GM12892 (cell line): ENCODE results near the gene LRRC8A.
A peak's percentile ranks its signal among the peaks of the same experiment; 100 is the strongest.

ENCODE experiments used
- DNase-seq: peaks from one replicate; pipeline ENCODE4 v3.0.0; 2011; ENCODE audit not compliant: insufficient read length
- FAIRE-seq: peaks from 2 replicates; lab custom pipeline; 2011; peaks lifted over from hg19 to GRCh38; lab: Jason Lieb, UNC
- POLR2A ChIP-seq: IDR thresholded peaks from 2 replicates; pipeline ENCODE4 v1.6.1; 2011; ENCODE audit warnings: low read depth, low read length, control low read depth
- POLR2AphosphoS5 ChIP-seq: IDR thresholded peaks from 2 replicates; pipeline ENCODE4 v1.6.1; 2011; ENCODE audit warnings: low read depth, low read length, control low read depth
- TAF1 ChIP-seq: IDR thresholded peaks from 2 replicates; pipeline ENCODE4 v1.6.1; 2011; ENCODE audit warnings: low read depth, mild to moderate bottlenecking, control low read depth, low read length, borderline replicate concordance

Gene LRRC8A

GRCh38 chr9:128898382-128898781 lies 16.4 kb downstream of the LRRC8A start:
- no peak for TF ChIP-seq POLR2A
- no peak for TF ChIP-seq POLR2AphosphoS5
- TF ChIP-seq TAF1 = no peak
- DNase-seq (no peak), FAIRE-seq (no peak)

- TF ChIP-seq POLR2A = no peak
- TF ChIP-seq TAF1 = no peak
- TF ChIP-seq POLR2AphosphoS5 = no peak
- DNase-seq = no peak
- FAIRE-seq = no peak
Observed at GRCh38 chr9:128898845-128899565, 17.1 kb downstream of the LRRC8A start.

GRCh38 chr9:128899566-128900322 lies 17.8 kb downstream of the LRRC8A start:
- DNase-seq (no peak), FAIRE-seq (peak; percentile 21)
- TF ChIP-seq POLR2A (0 out of 2 replicates have a peak, but pooled peaks have one; percentile 44), POLR2AphosphoS5 (0 out of 2 replicates have a peak, but pooled peaks have one; percentile 40), TAF1 (no peak)

GRCh38 chr9:128901379-128901778 lies 19.4 kb downstream of the LRRC8A start:
- no peak for FAIRE-seq
- TF ChIP-seq TAF1 (no peak), POLR2A (no peak), POLR2AphosphoS5 (no peak)
- DNase-seq = no peak

GRCh38 chr9:128901822-128902221 lies 19.9 kb downstream of the LRRC8A start:
- DNase-seq (no peak), FAIRE-seq (no peak)
- TF ChIP-seq TAF1 (no peak), POLR2AphosphoS5 (no peak)

- peak; percentile 75 for DNase-seq
- TF ChIP-seq POLR2AphosphoS5 = peak; percentile 60
- peak; percentile 58; the same call in 1 of the 2 replicates for TF ChIP-seq TAF1
- peak; percentile 69; the same call in 1 of the 2 replicates for TF ChIP-seq POLR2A
- peak; percentile 91 for FAIRE-seq
Observed at GRCh38 chr9:128902351-128903078, 20.6 kb downstream of the LRRC8A start.

GRCh38 chr9:128903079-128903461 lies 21.1 kb downstream of the LRRC8A start:
- no peak for FAIRE-seq

GRCh38 chr9:128903871-128904620 lies 22.1 kb downstream of the LRRC8A start:
- DNase-seq = no peak
- FAIRE-seq = no peak
- TF ChIP-seq POLR2AphosphoS5 (no peak), TAF1 (no peak), POLR2A (no peak)

More at GRCh38 chr9:128903079-128903461, 21.1 kb downstream of the LRRC8A start:
- TF ChIP-seq POLR2A = no peak
- TF ChIP-seq TAF1 = no peak
- TF ChIP-seq POLR2AphosphoS5 = no peak
- DNase-seq = no peak

GRCh38 chr9:128905964-128906363 lies 24.0 kb downstream of the LRRC8A start:
- FAIRE-seq (no peak), DNase-seq (no peak)
- TF ChIP-seq POLR2A (no peak), POLR2AphosphoS5 (no peak), TAF1 (no peak)

- FAIRE-seq (no peak), DNase-seq (no peak)
- TF ChIP-seq TAF1 (no peak), POLR2A (no peak), POLR2AphosphoS5 (no peak)
Observed at GRCh38 chr9:128906741-128907140, 24.8 kb downstream of the LRRC8A start.
